ENCODE measurements around the gene RAB20. TPM values are rescaled to one million over a fixed set of nuclear protein-coding genes. Genes with fewer than 3 reads are reported as not detected.

RAB20 gene
- total RNA-seq, 1 donor, result 4.7 TPM

DNA sequence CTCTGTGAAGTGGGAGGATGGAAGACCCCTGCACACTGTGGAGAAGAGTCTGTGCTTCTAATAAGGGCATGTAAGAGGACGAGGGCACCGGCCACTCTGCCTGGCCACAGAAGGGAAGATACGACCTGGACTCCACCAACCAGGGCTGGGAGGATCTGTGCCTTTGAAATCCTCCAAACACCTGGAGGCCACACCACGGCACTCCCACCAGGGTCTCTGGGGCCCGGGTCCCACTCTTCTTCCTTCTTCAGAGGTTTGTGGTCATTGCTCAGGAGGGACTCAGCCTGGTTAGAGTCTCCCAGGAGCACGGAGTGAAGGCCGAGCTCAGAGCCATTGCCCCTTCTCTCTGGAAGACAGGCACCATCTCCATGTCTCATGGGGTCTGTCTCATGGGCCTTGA is 42.0 kb downstream of the RAB20 start:
- no peak overlapping the region for H3K4me3 ChIP-seq (ENCODE audit: low read depth, low read length)
- DNase-seq (ENCODE audit: low read depth), result no peak
- TF ChIP-seq, protein P1, sequence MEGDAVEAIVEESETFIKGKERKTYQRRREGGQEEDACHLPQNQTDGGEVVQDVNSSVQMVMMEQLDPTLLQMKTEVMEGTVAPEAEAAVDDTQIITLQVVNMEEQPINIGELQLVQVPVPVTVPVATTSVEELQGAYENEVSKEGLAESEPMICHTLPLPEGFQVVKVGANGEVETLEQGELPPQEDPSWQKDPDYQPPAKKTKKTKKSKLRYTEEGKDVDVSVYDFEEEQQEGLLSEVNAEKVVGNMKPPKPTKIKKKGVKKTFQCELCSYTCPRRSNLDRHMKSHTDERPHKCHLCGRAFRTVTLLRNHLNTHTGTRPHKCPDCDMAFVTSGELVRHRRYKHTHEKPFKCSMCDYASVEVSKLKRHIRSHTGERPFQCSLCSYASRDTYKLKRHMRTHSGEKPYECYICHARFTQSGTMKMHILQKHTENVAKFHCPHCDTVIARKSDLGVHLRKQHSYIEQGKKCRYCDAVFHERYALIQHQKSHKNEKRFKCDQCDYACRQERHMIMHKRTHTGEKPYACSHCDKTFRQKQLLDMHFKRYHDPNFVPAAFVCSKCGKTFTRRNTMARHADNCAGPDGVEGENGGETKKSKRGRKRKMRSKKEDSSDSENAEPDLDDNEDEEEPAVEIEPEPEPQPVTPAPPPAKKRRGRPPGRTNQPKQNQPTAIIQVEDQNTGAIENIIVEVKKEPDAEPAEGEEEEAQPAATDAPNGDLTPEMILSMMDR (IDR thresholded peaks at IDR 0.05; ENCODE audit: insufficient read depth, low read depth, low read length), result no peak

DNA sequence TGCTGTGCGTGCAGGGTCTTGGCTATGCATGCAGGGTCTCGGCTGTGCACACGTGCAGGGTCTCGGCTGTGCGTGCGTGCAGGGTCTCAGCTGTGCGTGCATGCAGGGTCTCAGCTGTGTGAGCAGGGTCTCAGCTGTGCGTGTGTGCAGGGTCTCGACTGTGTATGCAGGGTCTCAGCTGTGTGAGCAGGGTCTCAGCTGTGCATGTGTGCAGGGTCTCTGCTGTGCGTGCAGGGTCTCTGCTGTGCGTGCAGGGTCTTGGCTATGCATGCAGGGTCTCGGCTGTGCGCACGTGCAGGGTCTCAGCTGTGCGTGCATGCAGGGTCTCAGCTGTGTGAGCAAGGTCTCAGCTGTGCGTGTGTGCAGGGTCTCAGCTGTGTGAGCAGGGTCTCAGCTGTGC is 42.5 kb downstream of the RAB20 start:
- TF ChIP-seq, protein P1 (IDR thresholded peaks at IDR 0.05; ENCODE audit: insufficient read depth, low read depth, low read length), result no peak
- no peak overlapping the region for H3K4me3 ChIP-seq (ENCODE audit: low read depth, low read length)
- DNase-seq (ENCODE audit: low read depth), result no peak

DNA sequence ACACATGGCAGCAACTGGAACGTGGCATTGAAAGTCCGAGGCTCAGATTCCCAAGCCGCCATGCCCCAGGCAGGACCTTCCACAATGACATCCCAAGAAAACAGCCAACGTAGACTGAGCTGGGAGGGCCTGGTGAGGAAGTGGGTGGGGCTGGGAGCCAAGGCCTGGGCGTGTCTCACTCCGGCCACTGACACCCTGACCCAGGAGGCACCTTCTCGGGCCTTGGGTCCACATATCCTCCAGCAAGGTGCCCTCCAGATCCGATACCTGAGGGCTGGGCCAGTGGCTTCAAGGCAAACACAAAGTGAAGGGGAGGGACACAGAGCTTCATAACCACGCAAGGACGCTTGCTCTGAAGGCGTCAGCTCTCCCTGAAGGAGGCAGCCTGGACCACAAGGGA is 43.0 kb downstream of the RAB20 start:
- peak; percentile 51 for DNase-seq (ENCODE audit: low read depth)
- TF ChIP-seq, protein P1 (IDR thresholded peaks at IDR 0.05; ENCODE audit: insufficient read depth, low read depth, low read length), result no peak
- no peak overlapping the region for H3K4me3 ChIP-seq (ENCODE audit: low read depth, low read length)

DNA sequence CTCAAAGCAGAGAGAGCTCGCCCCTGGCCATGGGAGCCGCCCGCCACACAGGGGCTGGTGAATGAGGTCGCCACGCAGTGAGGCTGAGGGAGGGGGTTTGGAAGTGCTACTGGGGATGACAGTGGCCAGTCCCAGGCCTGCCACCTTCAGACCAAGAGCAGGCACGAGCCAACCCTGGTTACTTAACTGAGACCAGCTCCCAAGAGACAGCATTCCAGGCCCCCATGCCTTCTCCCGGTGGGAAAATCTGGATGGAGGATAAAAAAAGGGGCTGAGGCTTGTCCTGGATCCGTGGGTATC is 43.3 kb downstream of the RAB20 start:
- DNase-seq (ENCODE audit: low read depth), result no peak
- no peak overlapping the region for H3K4me3 ChIP-seq (ENCODE audit: low read depth, low read length)
- TF ChIP-seq, protein P1 (IDR thresholded peaks at IDR 0.05; ENCODE audit: insufficient read depth, low read depth, low read length), result no peak

DNA sequence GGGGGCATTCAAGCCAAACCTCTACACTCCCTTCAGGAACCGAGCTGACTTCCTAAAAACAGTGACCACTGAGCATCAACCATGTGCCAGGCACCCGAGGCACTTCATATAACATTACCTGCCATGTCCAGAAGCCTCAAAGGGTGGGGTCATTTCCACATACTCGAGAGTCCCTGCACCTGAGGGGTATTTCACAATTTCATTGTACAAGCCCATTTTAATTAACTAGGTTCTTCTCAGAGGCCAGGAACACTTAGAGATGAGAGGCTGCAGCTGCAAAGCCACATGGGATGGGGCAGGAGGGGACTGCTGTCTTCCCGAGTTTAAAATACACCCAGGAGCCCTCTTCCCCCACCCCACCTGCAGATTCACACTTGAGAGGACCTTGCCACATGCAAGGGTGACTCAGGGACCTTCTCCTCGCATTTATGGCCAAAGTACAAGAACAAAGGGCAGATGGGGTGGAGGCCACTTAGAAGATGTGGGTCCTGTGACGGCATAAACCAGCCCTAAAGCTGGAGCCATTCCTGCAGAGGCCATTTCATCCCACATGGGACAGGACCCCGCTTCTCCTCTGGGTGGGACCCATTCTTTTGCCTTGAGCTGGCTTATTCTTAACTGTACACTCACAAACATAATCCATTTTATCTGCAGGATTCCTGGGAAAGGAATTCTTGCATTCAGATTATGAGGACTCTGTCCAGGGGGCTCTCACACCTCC is 43.9 kb downstream of the RAB20 start:
- DNase-seq (ENCODE audit: low read depth), result peak; percentile 77
- no peak overlapping the region for H3K4me3 ChIP-seq (ENCODE audit: low read depth, low read length)
- TF ChIP-seq, protein P1 (IDR thresholded peaks at IDR 0.05; ENCODE audit: insufficient read depth, low read depth, low read length), result no peak

DNA sequence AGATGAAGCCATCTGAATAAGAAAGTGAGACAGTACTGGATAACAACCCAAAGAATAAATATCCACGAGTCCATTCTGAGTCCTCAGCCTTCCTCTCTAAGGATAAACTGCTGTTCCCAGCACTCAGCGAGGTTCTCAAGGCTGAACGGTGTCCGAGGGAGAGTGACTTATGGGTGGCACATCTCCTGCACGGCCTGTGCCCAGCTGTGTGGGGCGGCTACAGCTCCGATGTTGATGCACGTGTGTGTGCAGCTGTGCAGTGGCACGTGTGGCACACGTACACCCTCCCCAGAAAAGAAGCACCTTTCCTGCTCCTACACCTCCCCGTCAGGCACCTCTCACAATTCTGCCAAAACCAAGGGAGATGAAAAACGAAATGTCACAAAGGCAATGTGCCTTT is 45.0 kb downstream of the RAB20 start:
- no peak overlapping the region for H3K4me3 ChIP-seq (ENCODE audit: low read depth, low read length)
- TF ChIP-seq, protein P1 (IDR thresholded peaks at IDR 0.05; ENCODE audit: insufficient read depth, low read depth, low read length), result no peak
- no peak for DNase-seq (ENCODE audit: low read depth)

DNA sequence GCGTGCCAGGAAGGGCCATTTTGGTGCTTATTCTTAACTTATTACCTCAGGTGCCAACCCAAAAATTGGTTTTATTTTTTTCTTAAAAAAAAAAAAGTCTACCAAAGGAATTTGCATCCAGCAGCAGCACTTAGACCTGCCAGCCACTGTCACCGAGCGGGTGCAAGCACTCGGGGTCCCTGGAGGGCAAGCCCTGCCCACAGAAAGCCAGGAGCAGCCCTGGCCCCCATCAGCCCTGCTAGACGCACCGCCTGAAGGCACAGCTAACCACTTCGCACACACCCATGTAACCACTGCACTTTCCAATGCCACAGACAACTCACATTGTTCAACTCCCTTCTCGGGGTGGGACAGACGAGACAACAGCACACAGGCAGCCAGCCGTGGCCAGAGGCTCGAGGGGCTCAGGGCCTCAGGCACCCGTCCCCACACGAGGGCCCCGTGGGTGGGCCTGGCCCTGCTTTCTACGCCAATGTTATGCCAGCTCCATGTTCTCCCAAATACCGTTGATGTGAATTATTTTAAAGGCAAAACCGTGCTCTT is 49.3 kb downstream of the RAB20 start:
- TF ChIP-seq, protein P1 (IDR thresholded peaks at IDR 0.05; ENCODE audit: insufficient read depth, low read depth, low read length), result no peak
- DNase-seq (ENCODE audit: low read depth), result no peak
- H3K4me3 ChIP-seq (ENCODE audit: low read depth, low read length), result no peak overlapping the region

Measured in fibroblast of villous mesenchyme (primary cell).